Measurements from ENCODE around the gene FBXL4.

FBXL4 gene

GRCh38 chr6:98947411-98948292 is at the start of gene FBXL4:
Gene FBXL4, minus strand, starts transcription at chr6:98947946. Its CDS starts 20,958 bp downstream, at chr6:98926988.
- TF ChIP-seq TOX (CRISPR knock-in tag; IDR thresholded peaks at IDR 0.05; ENCODE audit: borderline replicate concordance) (no peak), ZFP3 (CRISPR knock-in tag; IDR thresholded peaks at IDR 0.05) (no peak), OSR1 (CRISPR knock-in tag; IDR thresholded peaks at IDR 0.05) (no peak), PPARA (CRISPR knock-in tag; IDR thresholded peaks at IDR 0.05; ENCODE audit: borderline replicate concordance) (no peak), ARNTL (CRISPR knock-in tag; IDR thresholded peaks at IDR 0.05; ENCODE audit: borderline replicate concordance, low read depth) (no peak), POU6F1 (CRISPR knock-in tag; IDR thresholded peaks at IDR 0.05; ENCODE audit: borderline replicate concordance, low read depth) (no peak), PATZ1 (CRISPR knock-in tag; IDR thresholded peaks at IDR 0.05; ENCODE audit: borderline replicate concordance) (no peak), CSDC2 (CRISPR knock-in tag; IDR thresholded peaks at IDR 0.05) (no peak), GLIS3 (CRISPR knock-in tag; IDR thresholded peaks at IDR 0.05) (no peak), ZNF70 (CRISPR knock-in tag; IDR thresholded peaks at IDR 0.05) (no peak), ESRRG (CRISPR knock-in tag; IDR thresholded peaks at IDR 0.05) (no peak), TCF4 (CRISPR knock-in tag; IDR thresholded peaks at IDR 0.05; ENCODE audit: borderline replicate concordance) (no peak), ISL1 (CRISPR knock-in tag; IDR thresholded peaks at IDR 0.05) (no peak), ZFP30 (CRISPR knock-in tag; IDR thresholded peaks at IDR 0.05) (no peak), RARB (CRISPR knock-in tag; IDR thresholded peaks at IDR 0.05) (no peak)
- TF ChIP-seq, protein P1, sequence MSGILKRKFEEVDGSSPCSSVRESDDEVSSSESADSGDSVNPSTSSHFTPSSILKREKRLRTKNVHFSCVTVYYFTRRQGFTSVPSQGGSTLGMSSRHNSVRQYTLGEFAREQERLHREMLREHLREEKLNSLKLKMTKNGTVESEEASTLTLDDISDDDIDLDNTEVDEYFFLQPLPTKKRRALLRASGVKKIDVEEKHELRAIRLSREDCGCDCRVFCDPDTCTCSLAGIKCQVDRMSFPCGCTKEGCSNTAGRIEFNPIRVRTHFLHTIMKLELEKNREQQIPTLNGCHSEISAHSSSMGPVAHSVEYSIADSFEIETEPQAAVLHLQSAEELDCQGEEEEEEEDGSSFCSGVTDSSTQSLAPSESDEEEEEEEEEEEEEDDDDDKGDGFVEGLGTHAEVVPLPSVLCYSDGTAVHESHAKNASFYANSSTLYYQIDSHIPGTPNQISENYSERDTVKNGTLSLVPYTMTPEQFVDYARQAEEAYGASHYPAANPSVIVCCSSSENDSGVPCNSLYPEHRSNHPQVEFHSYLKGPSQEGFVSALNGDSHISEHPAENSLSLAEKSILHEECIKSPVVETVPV (CRISPR knock-in tag; IDR thresholded peaks at IDR 0.05) = no peak
- TF ChIP-seq, protein P2, sequence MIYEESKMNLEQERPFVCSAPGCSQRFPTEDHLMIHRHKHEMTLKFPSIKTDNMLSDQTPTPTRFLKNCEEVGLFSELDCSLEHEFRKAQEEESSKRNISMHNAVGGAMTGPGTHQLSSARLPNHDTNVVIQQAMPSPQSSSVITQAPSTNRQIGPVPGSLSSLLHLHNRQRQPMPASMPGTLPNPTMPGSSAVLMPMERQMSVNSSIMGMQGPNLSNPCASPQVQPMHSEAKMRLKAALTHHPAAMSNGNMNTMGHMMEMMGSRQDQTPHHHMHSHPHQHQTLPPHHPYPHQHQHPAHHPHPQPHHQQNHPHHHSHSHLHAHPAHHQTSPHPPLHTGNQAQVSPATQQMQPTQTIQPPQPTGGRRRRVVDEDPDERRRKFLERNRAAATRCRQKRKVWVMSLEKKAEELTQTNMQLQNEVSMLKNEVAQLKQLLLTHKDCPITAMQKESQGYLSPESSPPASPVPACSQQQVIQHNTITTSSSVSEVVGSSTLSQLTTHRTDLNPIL (CRISPR knock-in tag; IDR thresholded peaks at IDR 0.05; ENCODE audit: low read depth) = no peak
- peak; percentile 87 for ATAC-seq

- no peak for ATAC-seq
- no peak for TF ChIP-seq ZFP3 (CRISPR knock-in tag; IDR thresholded peaks at IDR 0.05)
Observed at GRCh38 chr6:98995116-98995515, 47.4 kb upstream of the FBXL4 start.

DNA sequence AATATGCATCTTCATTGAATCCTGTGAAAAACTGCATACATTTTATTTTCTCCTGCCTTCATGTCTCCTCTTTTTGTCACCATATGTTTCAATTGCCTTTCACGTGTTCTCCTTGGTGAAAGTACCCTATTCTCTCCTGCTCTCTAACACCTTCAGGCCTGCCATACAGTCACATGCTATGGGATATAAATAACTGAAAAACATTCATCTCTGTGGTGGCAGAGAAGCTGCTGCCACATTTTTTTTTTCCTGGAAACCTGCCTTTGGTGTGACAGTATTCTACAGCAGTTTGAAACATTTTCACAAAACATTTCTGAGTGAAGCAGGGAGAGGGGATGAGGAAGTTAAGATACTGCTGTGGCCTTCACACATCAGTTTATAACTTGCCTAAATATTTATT is 44.8 kb upstream of the FBXL4 start:
- no peak for ATAC-seq
- TF ChIP-seq, protein P2 (CRISPR knock-in tag; IDR thresholded peaks at IDR 0.05; ENCODE audit: low read depth) = no peak
- TF ChIP-seq POU6F1 (CRISPR knock-in tag; IDR thresholded peaks at IDR 0.05; ENCODE audit: borderline replicate concordance, low read depth) (no peak), ZC3H10 (CRISPR knock-in tag; IDR thresholded peaks at IDR 0.05) (no peak), ZNF565 (CRISPR knock-in tag; conservative IDR thresholded peaks at IDR 0.05; ENCODE audit: low read depth) (no peak), PPARA (CRISPR knock-in tag; IDR thresholded peaks at IDR 0.05; ENCODE audit: borderline replicate concordance) (no peak), ISL1 (CRISPR knock-in tag; IDR thresholded peaks at IDR 0.05) (no peak), TOX (CRISPR knock-in tag; IDR thresholded peaks at IDR 0.05; ENCODE audit: borderline replicate concordance) (no peak), GLIS3 (CRISPR knock-in tag; IDR thresholded peaks at IDR 0.05) (no peak), ZFP30 (CRISPR knock-in tag; IDR thresholded peaks at IDR 0.05) (no peak), ZNF8 (CRISPR knock-in tag; IDR thresholded peaks at IDR 0.05) (no peak), CSDC2 (CRISPR knock-in tag; IDR thresholded peaks at IDR 0.05) (no peak), RARB (CRISPR knock-in tag; IDR thresholded peaks at IDR 0.05) (no peak), SNAI2 (CRISPR knock-in tag; IDR thresholded peaks at IDR 0.05) (no peak), ZFP3 (CRISPR knock-in tag; IDR thresholded peaks at IDR 0.05) (no peak), ZNF70 (CRISPR knock-in tag; IDR thresholded peaks at IDR 0.05) (no peak), PATZ1 (CRISPR knock-in tag; IDR thresholded peaks at IDR 0.05; ENCODE audit: borderline replicate concordance) (no peak)
- TF ChIP-seq, protein P1 (CRISPR knock-in tag; IDR thresholded peaks at IDR 0.05) = no peak
